ENCODE measurements around the gene TRPC3.

Gene TRPC3

GRCh38 chr4:121923306-121923705 lies 28.6 kb downstream of the TRPC3 start:
- H3K79me2 ChIP-seq (ENCODE audit: control insufficient read depth, insufficient read depth, low read length, poor library complexity), result no peaks in the 10 kb centered on the region
- peak in 1 of 2 donors; percentile 33 for DNase-seq
- no peak overlapping the region for H3K23ac ChIP-seq (ENCODE audit: low read length)
- no peaks in the 10 kb centered on the region for H3K79me1 ChIP-seq (ENCODE audit: low read length)
- H3K4me2 ChIP-seq (ENCODE audit: low read length), result no peak overlapping the region
- WGBS (ENCODE audit: extremely low coverage, insufficient coverage, insufficient read length), result no CpG with 5 or more reads among the region's 1 CpG
- H2BK5ac ChIP-seq (ENCODE audit: low read depth, low read length, poor library complexity), result no peak overlapping the region
- no peaks in the 10 kb centered on the region for H3K27me3 ChIP-seq (ENCODE audit: insufficient read depth, low read length)
- no peak overlapping the region for H3K14ac ChIP-seq (ENCODE audit: low read length)
- H3K27ac ChIP-seq (ENCODE audit: low read depth, low read length), result no peak overlapping the region
- no peak overlapping the region for H3K4ac ChIP-seq (ENCODE audit: low read depth, low read length)
- no peak overlapping the region for H3K18ac ChIP-seq (ENCODE audit: low read length)
- H3K4me3 ChIP-seq (ENCODE audit: low read depth, low read length), result no peak overlapping the region
- H2AK5ac ChIP-seq (ENCODE audit: low read length), result no peak overlapping the region
- H3K9me3 ChIP-seq (ENCODE audit: insufficient read depth, low read depth, low read length), result no peaks in the 10 kb centered on the region
- H4K12ac ChIP-seq (ENCODE audit: low read depth, low read length), result no peak overlapping the region
- no peak overlapping the region for H4K8ac ChIP-seq (ENCODE audit: low read depth, low read length)
- no peaks in the 10 kb centered on the region for H3K4me1 ChIP-seq (ENCODE audit: control insufficient read depth in 1 of 2, insufficient read depth in 2 of 2, low read length in 2 of 2)
- no peak overlapping the region for H4K91ac ChIP-seq (ENCODE audit: low read depth, low read length)
- no peak overlapping the region for H2BK12ac ChIP-seq (ENCODE audit: low read length)
- no peak overlapping the region for H3K9ac ChIP-seq (ENCODE audit: low read length)
- H3K36me3 ChIP-seq (ENCODE audit: control insufficient read depth in 1 of 2, insufficient read depth in 2 of 2, low read length in 2 of 2), result no peaks in the 10 kb centered on the region
- H2BK120ac ChIP-seq (ENCODE audit: insufficient read depth, low read length, poor library complexity), result no peak overlapping the region
- H2AFZ ChIP-seq (ENCODE audit: insufficient read depth, low read length, poor library complexity), result no peak overlapping the region

- H3K9ac ChIP-seq (ENCODE audit: low read length), result no peak overlapping the region
- peak in 1 of 2 donors; percentile 46 for DNase-seq
- H3K4me3 ChIP-seq (ENCODE audit: low read depth, low read length), result no peak overlapping the region
- H3K79me2 ChIP-seq (ENCODE audit: control insufficient read depth, insufficient read depth, low read length, poor library complexity), result no peaks in the 10 kb centered on the region
- no peaks in the 10 kb centered on the region for H3K4me1 ChIP-seq (ENCODE audit: control insufficient read depth in 1 of 2, insufficient read depth in 2 of 2, low read length in 2 of 2)
- no peak overlapping the region for H3K27ac ChIP-seq (ENCODE audit: low read depth, low read length)
- H3K4ac ChIP-seq (ENCODE audit: low read depth, low read length), result no peak overlapping the region
- no peaks in the 10 kb centered on the region for H3K79me1 ChIP-seq (ENCODE audit: low read length)
- no peaks in the 10 kb centered on the region for H3K36me3 ChIP-seq (ENCODE audit: control insufficient read depth in 1 of 2, insufficient read depth in 2 of 2, low read length in 2 of 2)
- H2BK5ac ChIP-seq (ENCODE audit: low read depth, low read length, poor library complexity), result no peak overlapping the region
- H3K23ac ChIP-seq (ENCODE audit: low read length), result no peak overlapping the region
- no peak overlapping the region for H3K18ac ChIP-seq (ENCODE audit: low read length)
- no peak overlapping the region for H2BK12ac ChIP-seq (ENCODE audit: low read length)
- peaks cover 2% of the 10 kb centered on the region for H3K9me3 ChIP-seq (ENCODE audit: insufficient read depth, low read depth, low read length)
- H2AK5ac ChIP-seq (ENCODE audit: low read length), result no peak overlapping the region
- no peak overlapping the region for H4K12ac ChIP-seq (ENCODE audit: low read depth, low read length)
- no peak overlapping the region for H3K14ac ChIP-seq (ENCODE audit: low read length)
- H2AFZ ChIP-seq (ENCODE audit: insufficient read depth, low read length, poor library complexity), result no peak overlapping the region
- no peak overlapping the region for H4K91ac ChIP-seq (ENCODE audit: low read depth, low read length)
- no peak overlapping the region for H2BK120ac ChIP-seq (ENCODE audit: insufficient read depth, low read length, poor library complexity)
- no peak overlapping the region for H4K8ac ChIP-seq (ENCODE audit: low read depth, low read length)
- WGBS (ENCODE audit: extremely low coverage, insufficient coverage, insufficient read length), result no CpG with 5 or more reads among the region's 2 CpGs
- H3K27me3 ChIP-seq (ENCODE audit: insufficient read depth, low read length), result no peaks in the 10 kb centered on the region
- H3K4me2 ChIP-seq (ENCODE audit: low read length), result no peak overlapping the region
Observed at GRCh38 chr4:121913667-121914066, 38.2 kb downstream of the TRPC3 start.

- no peak overlapping the region for H4K91ac ChIP-seq (ENCODE audit: low read depth, low read length)
- H4K8ac ChIP-seq (ENCODE audit: low read depth, low read length), result no peak overlapping the region
- H3K9me3 ChIP-seq (ENCODE audit: insufficient read depth, low read depth, low read length), result no peaks in the 10 kb centered on the region
- no peak for DNase-seq
- no peak overlapping the region for H2BK120ac ChIP-seq (ENCODE audit: insufficient read depth, low read length, poor library complexity)
- H3K4me1 ChIP-seq (ENCODE audit: control insufficient read depth in 1 of 2, insufficient read depth in 2 of 2, low read length in 2 of 2), result no peaks in the 10 kb centered on the region
- H3K14ac ChIP-seq (ENCODE audit: low read length), result no peak overlapping the region
- H3K4me3 ChIP-seq (ENCODE audit: low read depth, low read length), result no peak overlapping the region
- H3K36me3 ChIP-seq (ENCODE audit: control insufficient read depth in 1 of 2, insufficient read depth in 2 of 2, low read length in 2 of 2), result no peaks in the 10 kb centered on the region
- no peak overlapping the region for H3K18ac ChIP-seq (ENCODE audit: low read length)
- H3K23ac ChIP-seq (ENCODE audit: low read length), result no peak overlapping the region
- H3K27me3 ChIP-seq (ENCODE audit: insufficient read depth, low read length), result no peaks in the 10 kb centered on the region
- H3K4me2 ChIP-seq (ENCODE audit: low read length), result no peak overlapping the region
- no peak overlapping the region for H3K27ac ChIP-seq (ENCODE audit: low read depth, low read length)
- no peaks in the 10 kb centered on the region for H3K79me2 ChIP-seq (ENCODE audit: control insufficient read depth, insufficient read depth, low read length, poor library complexity)
- H3K4ac ChIP-seq (ENCODE audit: low read depth, low read length), result no peak overlapping the region
- no peak overlapping the region for H2AFZ ChIP-seq (ENCODE audit: insufficient read depth, low read length, poor library complexity)
- no peaks in the 10 kb centered on the region for H3K79me1 ChIP-seq (ENCODE audit: low read length)
- no peak overlapping the region for H4K12ac ChIP-seq (ENCODE audit: low read depth, low read length)
- no peak overlapping the region for H2BK5ac ChIP-seq (ENCODE audit: low read depth, low read length, poor library complexity)
- no peak overlapping the region for H2BK12ac ChIP-seq (ENCODE audit: low read length)
- H3K9ac ChIP-seq (ENCODE audit: low read length), result no peak overlapping the region
- no CpG with 5 or more reads among the region's 1 CpG for WGBS (ENCODE audit: extremely low coverage, insufficient coverage, insufficient read length)
- H2AK5ac ChIP-seq (ENCODE audit: low read length), result no peak overlapping the region
Observed at GRCh38 chr4:121908346-121908745, 43.5 kb downstream of the TRPC3 start.

- no peak overlapping the region for H3K18ac ChIP-seq (ENCODE audit: low read length)
- WGBS (ENCODE audit: extremely low coverage, insufficient coverage, insufficient read length), result no CpG with 5 or more reads among the region's 4 CpGs
- H4K12ac ChIP-seq (ENCODE audit: low read depth, low read length), result no peak overlapping the region
- H3K79me1 ChIP-seq (ENCODE audit: low read length), result no peaks in the 10 kb centered on the region
- no peaks in the 10 kb centered on the region for H3K9me3 ChIP-seq (ENCODE audit: insufficient read depth, low read depth, low read length)
- no peak overlapping the region for H3K4me3 ChIP-seq (ENCODE audit: low read depth, low read length)
- H3K27ac ChIP-seq (ENCODE audit: low read depth, low read length), result no peak overlapping the region
- no peak overlapping the region for H2BK12ac ChIP-seq (ENCODE audit: low read length)
- no peak overlapping the region for H3K23ac ChIP-seq (ENCODE audit: low read length)
- no peak overlapping the region for H3K9ac ChIP-seq (ENCODE audit: low read length)
- H3K4me1 ChIP-seq (ENCODE audit: control insufficient read depth in 1 of 2, insufficient read depth in 2 of 2, low read length in 2 of 2), result no peaks in the 10 kb centered on the region
- H3K4ac ChIP-seq (ENCODE audit: low read depth, low read length), result no peak overlapping the region
- no peak overlapping the region for H4K8ac ChIP-seq (ENCODE audit: low read depth, low read length)
- no peak overlapping the region for H3K4me2 ChIP-seq (ENCODE audit: low read length)
- H2AK5ac ChIP-seq (ENCODE audit: low read length), result no peak overlapping the region
- H2BK5ac ChIP-seq (ENCODE audit: low read depth, low read length, poor library complexity), result no peak overlapping the region
- H4K91ac ChIP-seq (ENCODE audit: low read depth, low read length), result no peak overlapping the region
- no peaks in the 10 kb centered on the region for H3K79me2 ChIP-seq (ENCODE audit: control insufficient read depth, insufficient read depth, low read length, poor library complexity)
- no peak overlapping the region for H2BK120ac ChIP-seq (ENCODE audit: insufficient read depth, low read length, poor library complexity)
- no peaks in the 10 kb centered on the region for H3K27me3 ChIP-seq (ENCODE audit: insufficient read depth, low read length)
- no peaks in the 10 kb centered on the region for H3K36me3 ChIP-seq (ENCODE audit: control insufficient read depth in 1 of 2, insufficient read depth in 2 of 2, low read length in 2 of 2)
- H3K14ac ChIP-seq (ENCODE audit: low read length), result no peak overlapping the region
- DNase-seq, result peak; percentile 58 to 84
- H2AFZ ChIP-seq (ENCODE audit: insufficient read depth, low read length, poor library complexity), result no peak overlapping the region
Observed at GRCh38 chr4:121900132-121900983, 51.5 kb downstream of the TRPC3 start.

Measured in trophoblast cell (in vitro differentiated cells and primary cell).